ENCODE measurements around the gene C6orf58.

Gene C6orf58

DNA sequence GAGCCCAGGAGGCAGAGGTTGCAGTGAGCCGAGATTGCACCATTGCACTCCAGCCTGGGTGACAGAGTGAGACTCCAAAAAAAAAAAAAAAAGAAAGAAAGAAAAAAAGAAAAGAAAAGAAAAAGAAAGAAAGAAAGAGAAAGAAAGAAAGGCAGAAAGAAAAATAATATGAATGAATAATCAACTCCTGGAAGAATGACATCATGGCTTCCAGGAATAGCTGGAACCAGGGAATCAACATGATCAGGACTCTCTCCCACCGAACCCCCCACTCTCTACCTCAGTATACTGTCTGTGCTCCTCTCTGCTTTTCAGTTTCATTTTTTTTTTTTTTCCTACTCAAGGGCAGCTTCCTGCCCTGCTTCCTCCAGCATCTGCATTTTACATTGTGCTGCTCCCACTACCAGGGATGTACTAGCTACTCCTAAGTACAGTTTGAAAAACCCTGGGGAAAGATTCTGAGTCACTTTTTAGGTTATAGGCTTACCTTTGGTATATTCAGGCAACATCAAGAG, 38.2 kb upstream of the C6orf58 start:
- Histone ChIP-seq H2AFZ (ENCODE audit: low read length) (no peak overlapping the region), H3K27ac (ENCODE audit: low read length) (no peak overlapping the region), H4K20me1 (ENCODE audit: insufficient read depth, low read length) (no peaks in the 10 kb centered on the region), H3K9me3 (replicated peaks; ENCODE audit: insufficient read depth, low read length) (no peaks in the 10 kb centered on the region), H3K27me3 (replicated peaks; ENCODE audit: insufficient read depth, low read length) (no peaks in the 10 kb centered on the region), H3K36me3 (replicated peaks; ENCODE audit: insufficient read depth, low read length) (no peaks in the 10 kb centered on the region), H3K4me1 (ENCODE audit: low read length) (no peaks in the 10 kb centered on the region), H3K9me2 (replicated peaks; ENCODE audit: insufficient read depth, low read length) (no peaks in the 10 kb centered on the region), H3K4me3 (ENCODE audit: low read length) (no peak overlapping the region), H3K79me2 (ENCODE audit: low read length) (no peaks in the 10 kb centered on the region), H3F3A (ENCODE audit: insufficient read depth, low read length) (no peaks in the 10 kb centered on the region), H3K9ac (ENCODE audit: low read length) (no peak overlapping the region), H3K4me2 (ENCODE audit: low read depth, low read length) (no peak overlapping the region)
- no peak for TF ChIP-seq EZH2phosphoT487 (IDR thresholded peaks at IDR 0.05; ENCODE audit: low read length)
- no peak for TF ChIP-seq EZH2 (optimal IDR thresholded peaks at IDR 0.05; ENCODE audit: low read depth, low read length)
- TF ChIP-seq, protein P1, sequence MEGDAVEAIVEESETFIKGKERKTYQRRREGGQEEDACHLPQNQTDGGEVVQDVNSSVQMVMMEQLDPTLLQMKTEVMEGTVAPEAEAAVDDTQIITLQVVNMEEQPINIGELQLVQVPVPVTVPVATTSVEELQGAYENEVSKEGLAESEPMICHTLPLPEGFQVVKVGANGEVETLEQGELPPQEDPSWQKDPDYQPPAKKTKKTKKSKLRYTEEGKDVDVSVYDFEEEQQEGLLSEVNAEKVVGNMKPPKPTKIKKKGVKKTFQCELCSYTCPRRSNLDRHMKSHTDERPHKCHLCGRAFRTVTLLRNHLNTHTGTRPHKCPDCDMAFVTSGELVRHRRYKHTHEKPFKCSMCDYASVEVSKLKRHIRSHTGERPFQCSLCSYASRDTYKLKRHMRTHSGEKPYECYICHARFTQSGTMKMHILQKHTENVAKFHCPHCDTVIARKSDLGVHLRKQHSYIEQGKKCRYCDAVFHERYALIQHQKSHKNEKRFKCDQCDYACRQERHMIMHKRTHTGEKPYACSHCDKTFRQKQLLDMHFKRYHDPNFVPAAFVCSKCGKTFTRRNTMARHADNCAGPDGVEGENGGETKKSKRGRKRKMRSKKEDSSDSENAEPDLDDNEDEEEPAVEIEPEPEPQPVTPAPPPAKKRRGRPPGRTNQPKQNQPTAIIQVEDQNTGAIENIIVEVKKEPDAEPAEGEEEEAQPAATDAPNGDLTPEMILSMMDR (IDR thresholded peaks at IDR 0.05; ENCODE audit: low read length), result no peak
- DNase-seq, result no peak

DNA sequence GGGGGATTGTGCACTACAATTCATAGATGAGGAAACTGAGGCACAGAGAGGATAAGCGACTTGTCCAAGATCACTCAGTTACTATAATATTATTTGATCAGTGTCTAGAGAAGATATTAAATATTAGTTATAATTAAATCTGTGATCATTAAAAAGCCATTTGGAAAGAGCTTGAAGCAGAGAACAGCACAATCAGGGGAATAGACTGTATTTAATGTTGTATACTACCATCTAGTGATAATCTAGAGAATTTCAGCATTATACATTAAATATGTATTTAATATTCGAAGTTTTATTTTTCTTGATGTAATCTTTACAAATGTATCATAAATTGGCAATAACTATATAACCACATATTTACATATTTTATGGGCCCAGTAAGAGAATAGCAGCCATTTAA, 37.7 kb upstream of the C6orf58 start:
- peak; percentile 50 for DNase-seq
- Histone ChIP-seq H3K27ac (ENCODE audit: low read length) (no peak overlapping the region), H2AFZ (ENCODE audit: low read length) (no peak overlapping the region), H3K4me2 (ENCODE audit: low read depth, low read length) (no peak overlapping the region), H3F3A (ENCODE audit: insufficient read depth, low read length) (no peaks in the 10 kb centered on the region), H3K79me2 (ENCODE audit: low read length) (no peaks in the 10 kb centered on the region), H3K4me1 (ENCODE audit: low read length) (no peaks in the 10 kb centered on the region), H3K9me3 (replicated peaks; ENCODE audit: insufficient read depth, low read length) (no peaks in the 10 kb centered on the region), H4K20me1 (ENCODE audit: insufficient read depth, low read length) (no peaks in the 10 kb centered on the region), H3K9ac (ENCODE audit: low read length) (no peak overlapping the region), H3K27me3 (replicated peaks; ENCODE audit: insufficient read depth, low read length) (no peaks in the 10 kb centered on the region), H3K9me2 (replicated peaks; ENCODE audit: insufficient read depth, low read length) (no peaks in the 10 kb centered on the region), H3K36me3 (replicated peaks; ENCODE audit: insufficient read depth, low read length) (no peaks in the 10 kb centered on the region), H3K4me3 (ENCODE audit: low read length) (no peak overlapping the region)
- TF ChIP-seq EZH2phosphoT487 (IDR thresholded peaks at IDR 0.05; ENCODE audit: low read length), result no peak
- TF ChIP-seq, protein P1 (IDR thresholded peaks at IDR 0.05; ENCODE audit: low read length), result peak; percentile 36

DNA sequence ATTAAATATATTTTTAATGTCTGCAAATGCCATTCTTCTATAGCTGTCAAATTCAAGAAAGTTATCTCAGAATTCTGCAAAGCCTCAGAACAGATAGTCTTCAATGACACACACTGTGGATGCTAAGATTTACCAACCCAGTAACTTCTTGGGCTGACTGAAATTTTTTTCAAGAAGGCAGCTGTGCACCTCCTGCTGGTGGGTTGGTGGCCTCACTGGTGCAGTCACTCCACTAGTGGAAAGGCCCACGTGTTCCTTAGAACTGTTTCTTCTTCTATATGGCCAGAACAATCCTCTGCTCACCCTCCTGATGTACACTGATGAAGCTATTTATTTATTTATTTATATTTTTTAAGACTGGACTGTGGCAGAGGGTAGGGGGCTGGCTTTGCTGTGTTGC, 29.8 kb upstream of the C6orf58 start:
- Histone ChIP-seq H3K36me3 (replicated peaks; ENCODE audit: insufficient read depth, low read length) (no peaks in the 10 kb centered on the region), H3K79me2 (ENCODE audit: low read length) (no peaks in the 10 kb centered on the region), H3K27me3 (replicated peaks; ENCODE audit: insufficient read depth, low read length) (no peaks in the 10 kb centered on the region), H3K4me3 (ENCODE audit: low read length) (no peak overlapping the region), H3K9me2 (replicated peaks; ENCODE audit: insufficient read depth, low read length) (no peaks in the 10 kb centered on the region), H3K9me3 (replicated peaks; ENCODE audit: insufficient read depth, low read length) (no peaks in the 10 kb centered on the region), H3K4me1 (ENCODE audit: low read length) (no peaks in the 10 kb centered on the region), H3K27ac (ENCODE audit: low read length) (no peak overlapping the region), H3F3A (ENCODE audit: insufficient read depth, low read length) (no peaks in the 10 kb centered on the region), H3K9ac (ENCODE audit: low read length) (no peak overlapping the region), H3K4me2 (ENCODE audit: low read depth, low read length) (no peak overlapping the region), H2AFZ (ENCODE audit: low read length) (no peak overlapping the region), H4K20me1 (ENCODE audit: insufficient read depth, low read length) (no peaks in the 10 kb centered on the region)
- DNase-seq, result peak; percentile 16
- TF ChIP-seq EZH2 (optimal IDR thresholded peaks at IDR 0.05; ENCODE audit: low read depth, low read length), result no peak
- TF ChIP-seq, protein P1 (IDR thresholded peaks at IDR 0.05; ENCODE audit: low read length), result peak; percentile 38

All from MM.1S (cell line).